ENCODE results near the gene TRIM5.
A peak's percentile ranks its signal among the peaks of the same experiment; 100 is the strongest.

Gene TRIM5

GRCh38 chr11:5624489-5625279, 60.2 kb downstream of the TRIM5 start, which contains the start of gene TRIM34:
TSS of gene TRIM34 (plus strand) at chr11:5625001. CDS start at chr11:5632332, 7,331 bp downstream.
- DNase-seq (ENCODE audit: low read depth), result peak; percentile 37

GRCh38 chr11:5622802-5623201, 62.1 kb downstream of the TRIM5 start:
- no peak for DNase-seq (ENCODE audit: low read depth)

- no peak for DNase-seq (ENCODE audit: low read depth)
Observed at GRCh38 chr11:5621580-5621979, 63.3 kb downstream of the TRIM5 start.

- DNase-seq (ENCODE audit: low read depth), result no peak
Observed at GRCh38 chr11:5620651-5621521, 64.0 kb downstream of the TRIM5 start.

- DNase-seq (ENCODE audit: low read depth), result no peak
Observed at GRCh38 chr11:5618807-5619206, 66.1 kb downstream of the TRIM5 start.
